ENCODE measurements around the gene TBC1D10A.

DNA sequence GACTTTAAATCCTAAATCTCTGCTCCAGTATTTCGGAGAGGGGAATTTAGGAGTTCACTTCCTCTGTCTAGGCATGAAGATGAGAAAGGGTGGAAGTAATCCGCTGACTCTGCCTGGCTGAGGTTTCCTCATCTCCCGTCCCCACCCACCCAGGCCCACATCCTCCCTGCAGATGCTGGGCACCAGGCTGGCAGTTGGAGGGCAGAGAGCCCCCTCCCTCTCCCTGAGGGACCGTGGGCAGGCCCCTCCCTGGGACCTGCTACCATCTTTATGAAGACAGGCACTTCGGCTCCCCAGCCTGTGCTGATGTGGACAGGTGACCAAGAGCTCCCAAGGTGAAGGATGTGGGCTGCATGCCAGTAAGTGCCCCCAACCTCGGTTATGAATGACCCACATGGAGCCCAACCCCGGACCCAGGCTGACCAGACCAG is 44.1 kb downstream of the TBC1D10A start:
- TF ChIP-seq, protein P1, sequence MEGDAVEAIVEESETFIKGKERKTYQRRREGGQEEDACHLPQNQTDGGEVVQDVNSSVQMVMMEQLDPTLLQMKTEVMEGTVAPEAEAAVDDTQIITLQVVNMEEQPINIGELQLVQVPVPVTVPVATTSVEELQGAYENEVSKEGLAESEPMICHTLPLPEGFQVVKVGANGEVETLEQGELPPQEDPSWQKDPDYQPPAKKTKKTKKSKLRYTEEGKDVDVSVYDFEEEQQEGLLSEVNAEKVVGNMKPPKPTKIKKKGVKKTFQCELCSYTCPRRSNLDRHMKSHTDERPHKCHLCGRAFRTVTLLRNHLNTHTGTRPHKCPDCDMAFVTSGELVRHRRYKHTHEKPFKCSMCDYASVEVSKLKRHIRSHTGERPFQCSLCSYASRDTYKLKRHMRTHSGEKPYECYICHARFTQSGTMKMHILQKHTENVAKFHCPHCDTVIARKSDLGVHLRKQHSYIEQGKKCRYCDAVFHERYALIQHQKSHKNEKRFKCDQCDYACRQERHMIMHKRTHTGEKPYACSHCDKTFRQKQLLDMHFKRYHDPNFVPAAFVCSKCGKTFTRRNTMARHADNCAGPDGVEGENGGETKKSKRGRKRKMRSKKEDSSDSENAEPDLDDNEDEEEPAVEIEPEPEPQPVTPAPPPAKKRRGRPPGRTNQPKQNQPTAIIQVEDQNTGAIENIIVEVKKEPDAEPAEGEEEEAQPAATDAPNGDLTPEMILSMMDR (IDR thresholded peaks at IDR 0.05): no peak
- TF ChIP-seq POLR2A (IDR thresholded peaks at IDR 0.05): no peak
